ENCODE results near the gene GPNMB. TPM values are rescaled to one million over a fixed set of nuclear protein-coding genes. Genes with fewer than 3 reads are reported as not detected.

GPNMB gene
- total and polyA plus RNA-seq, 12 donors, result 49.6 to 612 (median 220) TPM

DNA sequence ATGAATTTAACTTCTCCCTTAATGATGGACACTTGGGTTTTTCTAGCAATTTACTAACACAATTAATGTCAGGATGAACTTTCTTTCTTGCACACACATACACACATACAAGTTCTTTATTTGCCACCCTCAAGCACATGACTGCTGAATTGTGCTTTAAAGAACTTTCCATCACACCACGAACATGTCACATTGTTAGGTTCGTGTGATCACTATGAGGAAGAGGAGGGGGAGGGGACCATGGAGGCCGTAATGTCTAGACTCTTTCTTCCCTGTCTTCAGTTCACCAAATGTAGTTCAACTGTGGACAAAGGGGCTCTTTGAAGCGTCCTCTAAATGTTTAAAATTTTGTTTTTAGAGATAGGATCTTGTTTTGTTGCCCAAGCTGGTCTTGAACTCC, 33.7 kb upstream of the GPNMB start:
- no peak for ATAC-seq
- Histone ChIP-seq H3K27ac (no peak overlapping the region), H3K9me3 (no peaks in the 10 kb centered on the region), H3K36me3 (no peaks in the 10 kb centered on the region), H3K4me3 (no peak overlapping the region), H3K4me1 (peaks cover 0 to 28% (median 0%) of the 10 kb centered on the region in 9 donors), H3K27me3 (no peaks in the 10 kb centered on the region)
- TF ChIP-seq, protein P1, sequence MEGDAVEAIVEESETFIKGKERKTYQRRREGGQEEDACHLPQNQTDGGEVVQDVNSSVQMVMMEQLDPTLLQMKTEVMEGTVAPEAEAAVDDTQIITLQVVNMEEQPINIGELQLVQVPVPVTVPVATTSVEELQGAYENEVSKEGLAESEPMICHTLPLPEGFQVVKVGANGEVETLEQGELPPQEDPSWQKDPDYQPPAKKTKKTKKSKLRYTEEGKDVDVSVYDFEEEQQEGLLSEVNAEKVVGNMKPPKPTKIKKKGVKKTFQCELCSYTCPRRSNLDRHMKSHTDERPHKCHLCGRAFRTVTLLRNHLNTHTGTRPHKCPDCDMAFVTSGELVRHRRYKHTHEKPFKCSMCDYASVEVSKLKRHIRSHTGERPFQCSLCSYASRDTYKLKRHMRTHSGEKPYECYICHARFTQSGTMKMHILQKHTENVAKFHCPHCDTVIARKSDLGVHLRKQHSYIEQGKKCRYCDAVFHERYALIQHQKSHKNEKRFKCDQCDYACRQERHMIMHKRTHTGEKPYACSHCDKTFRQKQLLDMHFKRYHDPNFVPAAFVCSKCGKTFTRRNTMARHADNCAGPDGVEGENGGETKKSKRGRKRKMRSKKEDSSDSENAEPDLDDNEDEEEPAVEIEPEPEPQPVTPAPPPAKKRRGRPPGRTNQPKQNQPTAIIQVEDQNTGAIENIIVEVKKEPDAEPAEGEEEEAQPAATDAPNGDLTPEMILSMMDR (IDR thresholded peaks at IDR 0.05), result no peak
- intact Hi-C loops (cut with DNase I), result no loop called here
- WGBS, 2 donors, result 82 to 86% methylated on average over 4 of the region's 4 CpGs
- DNase-seq, result no peak

DNA sequence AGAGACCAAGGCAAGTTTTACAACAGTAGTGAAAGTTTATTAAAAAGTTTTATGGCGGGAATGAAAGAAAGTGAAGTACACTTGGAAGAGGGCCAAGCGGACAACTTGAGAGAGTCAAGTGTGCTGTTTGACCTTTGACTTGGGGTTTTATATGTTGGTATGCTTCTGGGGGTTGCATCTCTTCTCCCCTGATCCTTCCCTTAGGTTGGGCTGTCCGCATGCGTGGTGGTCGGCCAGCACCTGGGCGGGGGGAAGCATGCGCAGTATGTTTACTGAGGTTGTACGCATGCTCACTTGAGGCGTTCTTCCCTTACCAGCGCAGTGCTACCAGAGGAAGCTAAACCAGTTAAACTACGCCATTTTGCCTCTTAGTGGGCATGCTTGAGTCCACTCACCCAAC, 32.8 kb upstream of the GPNMB start:
- no peak overlapping the region for H3K4me3 ChIP-seq
- H3K4me1 ChIP-seq, result peaks cover 0 to 23% (median 0%) of the 10 kb centered on the region in 9 donors
- 97% methylated on average over 11 of the region's 11 CpGs for WGBS, 2 donors
- no peaks in the 10 kb centered on the region for H3K27me3 ChIP-seq
- TF ChIP-seq, protein P1 (IDR thresholded peaks at IDR 0.05), result no peak
- ATAC-seq (no peak), DNase-seq (no peak)
- intact Hi-C loops (cut with DNase I), result no loop called here
- no peak overlapping the region for H3K27ac ChIP-seq
- no peaks in the 10 kb centered on the region for H3K36me3 ChIP-seq
- H3K9me3 ChIP-seq, result no peaks in the 10 kb centered on the region

DNA sequence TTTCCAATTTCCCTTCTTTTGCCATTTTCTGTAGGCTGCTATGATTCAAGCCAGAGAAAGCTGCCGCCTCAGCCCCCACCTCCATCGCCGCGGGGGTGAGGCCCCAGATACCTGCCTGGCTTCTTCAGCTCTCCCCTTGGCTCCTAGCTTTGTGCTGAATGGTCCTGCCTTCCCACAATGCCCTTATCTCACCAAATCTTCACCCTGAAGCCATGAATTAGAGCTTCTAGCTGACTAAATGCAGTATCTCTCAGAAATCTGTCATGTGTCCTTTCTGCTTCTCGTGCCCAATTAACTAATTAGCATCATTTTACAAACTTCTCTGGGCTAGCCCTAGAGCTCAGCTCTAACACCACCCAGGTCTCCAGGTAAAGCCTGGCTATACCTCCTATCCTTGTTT, 32.2 kb upstream of the GPNMB start:
- Histone ChIP-seq H3K4me3 (no peak overlapping the region), H3K27me3 (no peaks in the 10 kb centered on the region), H3K27ac (no peak overlapping the region), H3K4me1 (peaks cover 0 to 23% (median 0%) of the 10 kb centered on the region in 9 donors), H3K9me3 (no peaks in the 10 kb centered on the region), H3K36me3 (no peaks in the 10 kb centered on the region)
- intact Hi-C loops (cut with DNase I), result no loop called here
- TF ChIP-seq, protein P1 (IDR thresholded peaks at IDR 0.05), result no peak
- ATAC-seq (no peak), DNase-seq (no peak)
- 85 to 96% methylated on average over 5 of the region's 5 CpGs for WGBS, 2 donors

DNA sequence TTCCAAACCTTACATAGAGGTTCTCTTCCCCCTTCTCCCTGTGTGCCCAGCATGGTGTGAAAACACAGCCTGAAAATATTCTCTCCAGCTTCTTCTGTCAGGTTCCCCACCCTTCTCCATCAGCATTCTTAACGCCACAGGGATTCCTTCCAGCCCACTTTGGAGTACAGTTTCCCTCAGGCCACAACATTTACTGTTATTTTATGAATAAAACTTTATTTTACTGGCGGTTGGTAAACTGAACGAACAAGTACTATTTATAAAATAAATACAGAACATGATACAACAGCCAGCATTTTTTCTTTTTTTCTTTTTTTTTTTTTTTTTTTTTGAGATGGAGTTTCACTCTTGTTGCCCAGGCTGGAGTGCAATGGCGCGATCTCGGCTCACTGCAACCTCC, 31.6 kb upstream of the GPNMB start:
- H3K4me3 ChIP-seq, result no peak overlapping the region
- 91 to 95% methylated on average over 3 of the region's 6 CpGs for WGBS, 2 donors
- TF ChIP-seq, protein P1 (IDR thresholded peaks at IDR 0.05), result no peak
- no peaks in the 10 kb centered on the region for H3K9me3 ChIP-seq
- no peak overlapping the region for H3K27ac ChIP-seq
- DNase-seq (no peak), ATAC-seq (no peak)
- no peaks in the 10 kb centered on the region for H3K27me3 ChIP-seq
- peaks cover 0 to 23% (median 0%) of the 10 kb centered on the region in 9 donors for H3K4me1 ChIP-seq
- H3K36me3 ChIP-seq, result no peaks in the 10 kb centered on the region
- intact Hi-C loops (cut with DNase I), result no loop called here

Measured in heart right ventricle (tissue), 16 donors.